ENCODE measurements around the gene ARHGDIG. TPM values are rescaled to one million over a fixed set of nuclear protein-coding genes. Genes with fewer than 3 reads are reported as not detected.
"Not testable (repeated sequence)": the region's sequence is repeated elsewhere in the genome, so short reads cannot be mapped to it uniquely, and the experiment has no call there.

Gene ARHGDIG
- total RNA-seq, 1 experiment from 2014 or later, result 2.6 TPM

DNA sequence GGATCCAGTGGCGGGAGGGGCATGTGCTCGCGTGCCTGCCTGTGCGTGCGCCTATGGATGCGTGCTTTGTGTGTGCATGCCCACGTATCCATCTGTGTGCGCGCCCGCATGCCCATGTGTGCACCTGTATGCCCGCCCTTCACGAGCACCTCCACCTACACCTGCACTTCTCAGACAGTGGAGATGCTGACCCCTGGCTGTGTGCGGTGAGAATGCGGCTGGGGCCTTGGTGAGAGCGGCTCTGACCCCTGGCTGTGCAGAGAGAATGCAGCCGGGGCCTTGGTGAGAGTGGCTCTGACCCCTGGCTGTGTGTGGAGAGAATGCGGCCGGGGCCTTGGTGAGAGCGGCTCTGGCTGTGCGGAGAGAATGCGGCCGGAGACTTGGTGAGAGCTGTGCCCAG is 38.2 kb downstream of the ARHGDIG start:
- DNase-seq (ENCODE audit: low spot score), result no peak
- in situ Hi-C loops (cut with HindIII; ENCODE audit: low sequenced_read_pairs), result no loop called here

DNA sequence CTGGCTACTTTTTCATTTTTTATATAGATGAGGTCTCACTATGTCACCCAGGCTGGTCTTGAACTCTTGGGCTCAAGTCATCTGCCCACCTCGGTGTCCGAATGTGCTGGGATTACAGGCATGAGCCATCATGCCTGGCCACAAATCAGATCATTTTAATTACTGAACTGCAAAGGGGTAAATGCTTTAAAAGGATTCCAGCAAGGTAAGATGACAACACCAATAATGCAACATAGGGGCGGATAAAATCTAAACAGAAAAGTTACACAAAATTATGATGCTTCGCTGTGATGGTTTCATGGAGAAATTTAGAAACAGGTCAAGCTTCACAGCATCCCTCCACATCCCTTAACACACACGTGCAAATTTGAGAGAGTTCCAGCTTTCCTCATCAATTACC is 39.8 kb downstream of the ARHGDIG start:
- in situ Hi-C loops (cut with HindIII; ENCODE audit: low sequenced_read_pairs), result no loop called here

GRCh38 chr16:321532-321931 is 41.1 kb downstream of the ARHGDIG start:
- no peak for DNase-seq (ENCODE audit: low spot score)
- in situ Hi-C loops (cut with HindIII; ENCODE audit: low sequenced_read_pairs), result no loop called here

More for the DNA sequence above, 39.8 kb downstream of the ARHGDIG start:
- no peak for DNase-seq (ENCODE audit: low spot score)

DNA sequence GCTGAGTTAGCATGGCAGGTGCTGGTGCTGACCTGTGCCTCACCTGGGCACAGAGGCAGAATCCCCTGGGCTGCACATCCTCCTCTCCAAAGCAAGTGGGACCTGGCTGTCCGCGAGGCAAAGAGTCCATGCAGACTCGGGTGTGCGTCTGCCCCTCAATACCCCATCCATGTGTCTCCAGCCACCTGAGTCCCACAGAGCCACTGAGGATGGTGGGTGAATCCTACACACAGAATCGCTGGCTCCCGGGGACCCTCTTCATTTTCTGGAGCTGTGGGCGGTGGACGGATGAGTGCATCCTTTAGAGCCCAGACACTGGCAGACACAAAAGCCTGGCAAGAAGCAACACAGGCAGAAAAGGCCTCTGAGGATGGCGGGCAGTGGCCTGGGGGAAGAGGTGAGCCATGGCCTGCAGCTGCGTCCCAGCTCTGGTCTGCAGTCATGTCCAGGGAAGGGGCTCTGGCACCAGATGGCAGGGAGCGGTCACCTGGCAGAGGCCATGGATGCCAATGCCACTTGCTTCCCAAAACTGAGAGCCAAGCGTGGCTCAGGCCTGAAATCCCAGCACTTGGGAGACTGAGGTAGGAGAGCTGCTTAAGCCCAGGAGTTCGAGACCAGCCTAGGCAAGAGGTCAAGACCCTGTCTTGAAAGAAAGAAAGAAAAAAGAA is 42.2 kb downstream of the ARHGDIG start:
- peak; percentile 57 for DNase-seq (ENCODE audit: low spot score)
- in situ Hi-C loops (cut with HindIII; ENCODE audit: low sequenced_read_pairs), result no loop called here

DNA sequence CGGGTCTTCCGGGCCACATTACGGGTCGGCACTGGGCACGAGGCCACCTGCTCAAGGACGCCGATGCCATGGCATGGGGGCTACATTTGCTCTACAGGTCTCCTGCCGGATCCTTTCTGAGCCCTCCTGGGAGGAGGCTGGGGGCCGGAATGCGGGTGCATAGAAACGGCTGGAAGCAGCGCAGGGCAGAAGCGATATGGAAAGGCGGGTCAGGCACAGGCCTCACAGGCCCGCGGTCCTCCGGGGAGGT is 43.7 kb downstream of the ARHGDIG start:
- DNase-seq (ENCODE audit: low spot score), result no peak
- in situ Hi-C loops (cut with HindIII; ENCODE audit: low sequenced_read_pairs), result no loop called here

GRCh38 chr16:324451-325334 is 44.3 kb downstream of the ARHGDIG start:
- in situ Hi-C loops (cut with HindIII; ENCODE audit: low sequenced_read_pairs), result no loop called here
- no peak for DNase-seq (ENCODE audit: low spot score)

DNA sequence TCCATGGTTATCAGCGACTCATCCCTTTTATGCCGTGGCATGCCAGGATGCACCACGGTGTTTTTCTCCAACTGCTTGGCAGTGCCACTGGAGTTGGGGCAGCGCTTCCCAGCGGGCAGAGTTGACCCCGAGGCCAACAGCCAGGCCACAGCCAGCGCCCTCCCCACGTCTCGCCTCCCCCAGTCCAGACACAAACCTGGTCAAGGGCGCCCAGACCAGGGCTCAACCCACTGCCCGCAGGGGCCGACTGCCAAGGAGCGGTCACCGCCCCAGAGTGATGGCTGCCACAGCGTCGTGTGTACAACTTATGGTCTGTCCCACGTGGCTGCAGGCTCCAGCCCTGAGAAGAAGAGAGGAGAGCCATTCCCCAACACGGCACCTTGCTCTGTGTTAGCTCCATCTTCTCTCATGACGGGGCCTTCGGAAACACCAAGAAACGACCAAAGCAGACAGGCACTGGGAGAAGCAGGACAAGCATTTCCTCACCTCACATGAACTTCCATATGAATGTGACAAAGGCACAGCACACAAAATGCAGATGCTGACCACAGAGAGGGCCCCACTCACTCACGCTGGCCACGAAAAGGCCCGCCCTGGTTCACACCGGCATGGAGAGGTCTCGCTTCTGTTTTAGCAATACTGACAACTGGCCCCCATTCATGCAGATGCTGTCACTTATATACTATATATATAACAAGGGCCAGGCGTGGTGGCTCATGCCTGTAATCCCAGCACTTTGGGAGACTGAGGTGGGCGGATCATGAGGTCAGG is 45.2 kb downstream of the ARHGDIG start:
- DNase-seq (ENCODE audit: low spot score), result no peak
- in situ Hi-C loops (cut with HindIII; ENCODE audit: low sequenced_read_pairs), result no loop called here

GRCh38 chr16:330741-331140 is 50.4 kb downstream of the ARHGDIG start:
- DNase-seq (ENCODE audit: low spot score), result peak; percentile 35
- in situ Hi-C loops (cut with HindIII; ENCODE audit: low sequenced_read_pairs), result no loop called here

- in situ Hi-C loops (cut with HindIII; ENCODE audit: low sequenced_read_pairs); DNase-seq (ENCODE audit: low spot score): not testable (repeated sequence)
These were observed 50.9 kb downstream of the ARHGDIG start for GRCh38 chr16:331181-331814.

Other genes starting within 250 kb of the ARHGDIG start
- gene POLR3K, start 227.0 kb upstream of the ARHGDIG start, total RNA-seq (2014; rRNA removed; shearing (Covaris generic)), result 19.2 and 36.9 TPM in 2 replicates
- gene SNRNP25, start 226.8 kb upstream of the ARHGDIG start, total RNA-seq (2014; rRNA removed; shearing (Covaris generic)), result 53.9 and 57.0 TPM in 2 replicates
- 21.4 and 24.9 TPM in 2 replicates for gene RHBDF1, start 208.0 kb upstream of the ARHGDIG start, total RNA-seq (2014; rRNA removed; shearing (Covaris generic))
- gene MPG, start 202.4 kb upstream of the ARHGDIG start, total RNA-seq (2014; rRNA removed; shearing (Covaris generic)), result 158 and 323 TPM in 2 replicates
- 4.5 and 11.2 TPM in 2 replicates for gene NPRL3, start 141.9 kb upstream of the ARHGDIG start, total RNA-seq (2014; rRNA removed; shearing (Covaris generic))
- not detected in 2 replicates for gene HBZ, start 127.9 kb upstream of the ARHGDIG start, total RNA-seq (2014; rRNA removed; shearing (Covaris generic))
- gene HBM, start 114.6 kb upstream of the ARHGDIG start, total RNA-seq (2014; rRNA removed; shearing (Covaris generic)), result not detected in 2 replicates
- gene HBA2, start 107.7 kb upstream of the ARHGDIG start, total RNA-seq (2014; rRNA removed; shearing (Covaris generic)), result not detected in 2 replicates
- not detected in 2 replicates for gene HBA1, start 103.9 kb upstream of the ARHGDIG start, total RNA-seq (2014; rRNA removed; shearing (Covaris generic))
- gene HBQ1, start 100.1 kb upstream of the ARHGDIG start, total RNA-seq (2014; rRNA removed; shearing (Covaris generic)), result 1.1 and 19.9 TPM in 2 replicates
- gene LUC7L, start 51.1 kb upstream of the ARHGDIG start, total RNA-seq (2014; rRNA removed; shearing (Covaris generic)), result 45.8 and 56.7 TPM in 2 replicates
- 70.3 and 97.6 TPM in 2 replicates for gene FAM234A, start 45.8 kb upstream of the ARHGDIG start, total RNA-seq (2014; rRNA removed; shearing (Covaris generic))
- 0.37 TPM in 1 of 2 replicates, not detected in the other for gene RGS11, start 4.6 kb upstream of the ARHGDIG start, total RNA-seq (2014; rRNA removed; shearing (Covaris generic))
- not detected in 2 replicates for gene PDIA2, start 2.6 kb downstream of the ARHGDIG start, total RNA-seq (2014; rRNA removed; shearing (Covaris generic))
- 45.5 and 46.3 TPM in 2 replicates for gene AXIN1, start 72.1 kb downstream of the ARHGDIG start, total RNA-seq (2014; rRNA removed; shearing (Covaris generic))
- 250 and 260 TPM in 2 replicates for gene MRPL28, start 89.9 kb downstream of the ARHGDIG start, total RNA-seq (2014; rRNA removed; shearing (Covaris generic))
- 53.0 and 60.8 TPM in 2 replicates for gene PGAP6, start 101.4 kb downstream of the ARHGDIG start, total RNA-seq (2014; rRNA removed; shearing (Covaris generic))
- gene NME4, start 116.6 kb downstream of the ARHGDIG start, total RNA-seq (2014; rRNA removed; shearing (Covaris generic)), result 312 and 362 TPM in 2 replicates
- gene DECR2, start 121.3 kb downstream of the ARHGDIG start, total RNA-seq (2014; rRNA removed; shearing (Covaris generic)), result 13.0 and 13.7 TPM in 2 replicates
- gene RAB11FIP3, start 145.1 kb downstream of the ARHGDIG start, total RNA-seq (2014; rRNA removed; shearing (Covaris generic)), result 33.8 and 39.3 TPM in 2 replicates
- gene CAPN15, start 247.1 kb downstream of the ARHGDIG start, total RNA-seq (2014; rRNA removed; shearing (Covaris generic)), result 38.8 and 54.3 TPM in 2 replicates

All from G401 (cell line).